ENCODE results near the gene CERS5.
"Not testable (repeated sequence)": the region's sequence is repeated elsewhere in the genome, so short reads cannot be mapped to it uniquely, and the experiment has no call there.

Gene CERS5

DNA sequence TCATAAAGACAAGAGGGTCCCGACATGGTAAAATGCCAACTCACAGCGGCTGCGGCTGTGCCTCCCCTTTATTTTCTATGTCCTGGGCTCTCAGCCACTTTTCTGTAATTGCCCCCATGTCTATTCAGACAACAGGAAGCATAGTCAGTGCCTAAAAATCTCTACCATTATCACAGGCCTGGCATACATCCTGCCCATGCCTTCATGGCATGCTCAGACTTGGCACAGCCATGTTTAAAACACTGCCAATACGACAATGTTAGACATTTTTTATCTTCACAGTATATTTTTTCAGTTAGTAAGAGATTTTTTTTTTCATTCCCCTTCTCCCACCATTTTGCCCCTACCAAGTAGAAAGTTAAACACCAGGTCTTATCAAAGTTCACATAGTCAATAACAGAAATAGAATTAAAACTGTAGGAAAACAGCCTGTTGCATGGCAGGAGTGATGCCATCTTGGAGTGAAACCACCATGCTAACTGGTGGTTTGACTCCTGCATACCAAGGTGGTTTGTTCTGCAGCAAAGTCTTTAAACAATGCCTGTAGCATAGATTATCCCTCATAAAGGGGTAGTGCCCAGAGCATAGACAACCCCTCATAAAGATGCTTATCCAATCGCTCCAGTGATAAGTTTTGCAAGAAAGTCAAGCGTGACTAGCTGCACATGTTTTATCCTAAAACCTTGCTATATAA lies 18.9 kb upstream of the CERS5 start:
- no peak for DNase-seq

DNA sequence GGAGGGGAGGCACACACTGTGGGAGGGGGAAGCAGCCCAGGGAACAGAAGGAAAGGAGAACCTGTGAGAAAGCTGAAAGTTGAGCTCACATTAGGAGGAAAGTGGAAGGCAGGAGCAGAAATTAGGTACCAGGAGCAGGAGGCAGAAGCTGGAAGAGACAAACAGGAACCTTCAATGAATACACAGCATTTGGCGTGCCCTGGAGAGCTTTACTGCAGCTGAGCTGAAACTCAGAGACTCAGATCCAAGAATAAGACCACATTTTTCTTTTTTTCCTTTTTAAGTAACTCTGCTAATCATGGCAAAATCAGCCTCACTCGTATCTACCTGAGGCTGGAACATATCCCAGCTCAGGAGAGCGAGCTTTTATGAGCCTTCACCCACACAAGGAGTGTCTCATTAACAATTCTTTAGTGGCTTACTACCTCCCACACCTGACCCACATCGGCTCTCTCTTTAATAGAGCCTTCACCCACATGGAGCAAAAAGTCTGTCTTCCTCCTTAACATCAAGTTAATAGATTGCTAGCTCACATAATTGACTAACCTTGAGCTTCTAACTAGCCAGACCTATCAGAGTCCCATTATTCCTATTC lies 18.2 kb upstream of the CERS5 start:
- DNase-seq, result no peak

DNA sequence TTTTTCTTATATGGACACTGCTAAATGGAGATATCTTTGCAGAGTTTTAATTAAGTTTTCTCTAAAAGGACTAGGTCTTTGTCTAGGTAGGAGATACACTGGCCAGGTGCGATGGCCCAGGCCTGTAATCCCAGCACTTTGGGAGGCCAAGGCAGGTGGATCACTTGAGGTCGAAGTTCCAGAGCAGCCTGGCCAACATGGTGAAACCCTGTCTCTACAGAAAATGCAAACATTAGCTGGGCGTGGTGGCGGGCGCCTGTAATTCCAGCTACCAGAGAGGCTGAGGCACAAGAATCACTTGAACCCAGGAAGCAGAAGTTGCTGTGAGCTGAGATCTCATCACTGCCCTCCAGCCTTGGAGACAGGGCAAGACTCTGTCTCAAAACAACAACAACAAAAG lies 17.1 kb upstream of the CERS5 start:
- DNase-seq, result no peak

DNA sequence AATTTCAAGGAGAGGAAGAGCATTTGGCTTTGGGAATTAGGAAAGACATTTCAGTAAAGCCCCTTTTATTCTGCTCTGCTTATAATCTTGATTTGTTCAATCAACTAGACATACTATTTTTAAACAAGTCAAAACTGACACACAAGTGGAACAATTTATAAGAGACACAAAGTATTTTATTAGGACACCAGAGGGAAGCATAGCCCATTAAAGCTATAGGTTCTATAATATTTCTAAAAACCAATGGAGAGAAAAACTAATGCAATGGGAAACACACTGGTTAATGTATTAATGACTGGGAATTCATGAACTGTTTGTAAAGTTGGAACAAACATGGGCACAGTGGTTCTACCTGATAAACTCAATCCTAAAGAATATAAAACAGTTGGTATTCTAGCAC lies 15.3 kb upstream of the CERS5 start:
- no peak for DNase-seq

DNA sequence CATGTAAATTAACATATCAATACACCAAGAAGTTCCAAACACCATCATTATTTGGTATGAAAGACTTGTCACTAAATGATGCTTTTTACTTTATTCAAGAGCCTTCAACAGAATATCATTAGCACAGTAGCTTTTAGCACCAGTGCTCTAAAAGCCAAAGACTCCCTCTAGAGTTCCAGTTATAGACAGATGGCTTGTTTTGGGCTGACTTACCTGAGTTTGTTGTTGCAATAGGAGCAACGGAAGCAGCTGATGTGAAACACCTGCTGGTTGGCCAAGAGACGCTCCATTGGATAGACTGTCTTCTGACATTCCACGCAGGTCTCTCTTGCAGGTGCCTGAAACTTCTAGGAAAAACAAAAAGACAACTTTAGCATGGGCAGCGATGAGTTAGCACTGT lies 14.5 kb upstream of the CERS5 start:
- no peak for DNase-seq

DNA sequence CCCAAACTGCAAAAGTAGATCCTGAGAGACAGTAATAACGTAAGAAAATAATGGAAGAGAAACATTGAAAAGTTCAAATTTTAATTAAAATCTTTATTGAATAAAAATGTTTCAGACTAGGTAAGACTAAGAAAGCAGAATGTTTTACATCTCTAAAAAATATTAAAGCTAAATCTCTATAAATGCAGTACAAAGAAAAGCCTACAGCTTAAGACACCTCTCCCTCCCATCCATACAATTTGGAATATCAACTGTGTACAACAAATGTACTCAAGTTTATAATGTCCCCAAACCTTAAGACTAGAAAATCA lies 8.5 kb upstream of the CERS5 start:
- DNase-seq, result no peak

DNA sequence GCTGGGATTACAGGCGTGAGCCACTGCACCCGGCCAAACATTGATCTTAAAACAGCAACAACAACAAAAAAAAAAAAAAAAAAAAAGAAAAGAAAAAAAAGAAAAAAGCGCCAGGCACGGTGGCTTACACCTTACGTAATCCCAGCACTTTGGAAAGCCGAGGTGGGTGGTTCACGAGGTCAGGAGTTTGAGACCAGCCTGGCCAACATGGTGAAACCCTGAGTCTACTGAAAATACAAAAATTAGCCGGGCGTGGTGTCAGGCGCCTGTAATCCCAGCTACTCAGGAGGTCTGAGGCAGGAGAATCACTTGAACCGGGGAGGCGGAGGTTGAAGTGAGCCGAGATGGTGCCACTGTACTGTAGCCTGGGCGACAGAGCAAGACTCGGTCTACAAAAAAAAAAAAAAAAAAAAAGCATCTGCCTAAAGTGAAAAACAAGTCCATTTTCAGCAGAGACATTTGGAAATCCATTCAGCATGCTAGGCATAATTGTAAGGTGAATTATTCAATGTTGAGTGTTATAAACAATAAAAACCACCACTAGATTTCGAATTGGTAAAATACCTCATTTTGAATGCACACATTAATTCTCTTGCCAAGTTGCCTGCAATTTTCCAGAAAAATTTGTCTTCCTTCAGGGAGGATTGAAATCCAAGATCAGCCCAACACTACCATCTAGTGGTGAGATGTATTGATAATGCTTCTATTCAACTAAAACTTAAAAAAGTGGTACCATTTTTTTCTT lies 8.0 kb upstream of the CERS5 start:
- peak in 1 of 2 donors; percentile 54 for DNase-seq

DNA sequence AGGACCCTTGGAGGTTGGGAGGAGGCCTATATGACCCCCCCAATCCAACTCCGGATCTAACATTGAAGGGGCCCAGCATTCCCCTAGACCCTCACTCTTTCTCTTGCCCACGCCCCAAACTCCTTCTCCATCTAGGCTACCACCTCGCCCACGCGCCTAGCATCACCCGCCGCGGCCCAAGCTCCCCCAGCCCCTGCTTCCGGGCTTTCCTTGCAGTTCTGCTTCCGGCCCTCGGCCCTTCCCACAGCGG lies 445 bp downstream of the CERS5 start:
- DNase-seq, result peak in 1 of 2 donors; percentile 23

DNA sequence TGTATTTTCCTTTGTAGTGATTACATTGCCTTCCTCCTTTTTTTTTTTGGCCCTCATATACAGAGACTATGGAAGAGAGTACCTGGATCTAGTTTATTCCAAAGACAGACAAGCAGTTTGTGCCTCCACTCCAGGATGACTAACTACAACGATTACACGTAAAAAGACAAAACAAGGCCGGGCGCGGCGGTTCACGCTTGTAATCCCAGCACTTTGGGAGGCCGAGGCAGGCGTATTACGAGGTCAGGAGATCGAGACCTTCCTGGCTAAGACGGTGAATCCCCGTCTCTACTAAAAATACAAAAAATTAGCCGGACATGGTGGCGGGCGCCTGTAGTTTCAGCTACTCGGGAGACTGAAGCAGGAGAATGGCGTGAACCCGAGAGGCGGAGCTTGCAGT lies 2.2 kb downstream of the CERS5 start:
- DNase-seq, result no peak

DNA sequence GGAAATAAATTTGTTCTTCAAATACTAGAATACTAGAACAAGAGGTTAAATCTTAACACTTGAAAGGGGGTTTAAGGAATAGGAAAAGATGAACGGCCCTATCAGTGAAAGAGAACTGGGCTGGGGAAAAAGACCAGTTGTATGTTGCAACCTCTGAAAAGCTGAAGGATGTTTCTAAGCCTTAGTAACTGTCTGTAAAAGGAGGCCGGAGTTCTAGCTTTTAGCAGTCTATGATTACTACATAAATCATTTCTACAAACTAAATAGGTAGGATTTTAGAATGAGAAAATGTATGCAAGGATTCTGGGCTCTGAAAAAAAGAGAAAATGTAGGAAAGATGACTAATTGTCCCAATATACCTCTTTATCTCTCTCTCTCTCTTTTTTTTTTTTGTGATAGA lies 4.9 kb downstream of the CERS5 start:
- DNase-seq, result no peak

DNA sequence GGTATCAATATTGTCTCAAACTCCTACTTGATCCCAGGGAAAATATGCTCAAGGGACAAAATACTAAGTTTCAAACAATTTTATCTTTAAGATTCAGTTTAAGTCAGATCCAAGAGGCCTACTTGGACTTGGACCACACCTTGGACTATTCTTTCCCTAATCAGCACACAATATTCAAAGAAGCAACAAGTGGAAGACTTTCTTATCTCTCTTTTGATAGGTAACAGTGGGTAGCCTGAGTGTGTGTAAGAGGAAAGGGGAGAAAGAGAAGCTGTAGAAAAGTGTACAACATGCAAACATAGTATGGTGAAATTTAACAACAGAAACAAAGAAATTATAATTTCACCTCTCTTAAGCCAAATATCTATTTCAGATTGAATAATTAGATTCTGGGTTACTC lies 6.5 kb downstream of the CERS5 start:
- DNase-seq, result no peak

DNA sequence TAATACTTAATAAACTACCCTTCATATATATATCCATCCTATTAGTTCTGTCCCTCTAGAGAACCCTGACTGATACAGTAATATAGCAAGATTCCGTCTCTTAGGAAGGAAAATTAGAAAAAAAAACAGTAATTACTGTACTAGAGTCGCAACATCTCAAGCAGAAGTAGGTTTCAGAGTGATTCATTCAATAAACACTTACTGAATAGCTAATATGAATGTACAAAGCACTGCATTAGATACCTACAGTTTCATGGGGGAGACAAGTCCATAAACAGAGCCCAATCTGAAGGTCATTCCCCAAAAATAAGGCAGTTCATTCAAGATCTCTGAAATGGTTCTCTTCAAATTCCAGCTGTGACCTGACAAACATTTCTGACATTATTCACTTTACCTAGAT lies 9.9 kb downstream of the CERS5 start:
- DNase-seq, result no peak

DNA sequence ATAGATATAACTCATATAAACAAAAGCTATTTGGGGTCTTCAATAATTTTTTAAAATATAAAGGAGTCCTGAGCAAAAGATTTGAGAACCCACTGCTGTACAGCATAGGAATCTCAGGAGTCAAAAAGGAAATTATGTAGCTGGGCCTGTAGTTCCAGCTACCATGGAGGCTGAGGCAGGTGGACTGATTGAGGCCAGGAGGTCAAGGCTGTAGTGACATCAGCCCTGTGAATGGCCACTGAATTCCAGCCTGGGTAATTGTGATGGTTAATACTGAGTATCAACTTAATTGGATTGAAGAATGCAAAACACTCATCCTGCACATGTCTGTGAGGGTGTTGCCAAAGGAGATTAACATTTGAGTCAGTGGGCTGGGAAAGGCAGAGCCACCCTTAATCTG lies 10.5 kb downstream of the CERS5 start:
- DNase-seq, result no peak

DNA sequence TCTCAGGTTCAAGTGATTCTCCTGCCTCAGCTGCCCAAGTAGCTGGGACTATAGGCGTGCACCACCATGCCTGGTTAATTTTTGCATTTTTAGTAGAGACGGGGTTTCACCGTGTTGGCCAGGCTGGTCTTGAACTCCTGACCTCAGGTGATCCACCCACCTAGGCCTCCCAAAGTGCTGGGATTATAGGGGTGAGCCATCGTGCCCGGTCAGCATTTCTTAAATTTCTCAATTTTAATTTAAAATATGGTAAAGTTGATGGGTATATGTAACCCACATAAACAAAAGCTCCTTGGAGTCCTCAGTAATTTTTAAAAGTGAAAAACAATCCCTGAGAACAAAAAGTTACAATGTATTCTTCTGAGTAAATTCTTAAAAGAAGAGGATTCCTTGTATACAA lies 12.2 kb downstream of the CERS5 start:
- not testable (repeated sequence) for DNase-seq

DNA sequence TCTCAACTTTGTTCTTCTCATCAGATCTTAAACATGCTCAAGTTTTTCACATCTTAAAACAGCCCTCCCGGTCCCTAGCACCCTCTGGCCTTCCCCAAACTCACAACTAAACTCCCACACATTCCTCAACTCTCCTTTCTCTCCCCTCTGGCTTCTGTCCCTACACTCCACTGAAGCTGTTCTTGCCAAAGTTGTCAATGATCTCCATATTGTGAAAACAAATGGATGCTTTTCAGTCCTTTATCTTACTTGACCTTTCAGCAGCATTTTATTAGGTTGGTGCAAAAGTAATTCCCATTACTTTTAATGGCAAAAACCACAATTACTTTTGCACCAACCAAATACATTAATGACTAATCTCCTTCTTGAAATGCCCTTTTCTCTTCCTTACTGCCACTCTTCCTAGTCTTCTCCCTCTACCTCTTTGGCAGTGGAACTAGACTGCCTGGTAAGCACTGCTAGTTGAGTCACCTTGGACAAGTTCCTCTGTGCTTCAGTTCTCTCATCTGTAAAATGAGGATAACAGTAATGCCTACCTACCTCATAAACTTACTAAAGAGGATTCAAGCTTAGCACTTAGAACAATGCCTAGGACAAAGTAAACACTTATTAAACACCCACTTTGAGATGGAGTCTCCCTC lies 16.0 kb downstream of the CERS5 start:
- DNase-seq, result no peak

DNA sequence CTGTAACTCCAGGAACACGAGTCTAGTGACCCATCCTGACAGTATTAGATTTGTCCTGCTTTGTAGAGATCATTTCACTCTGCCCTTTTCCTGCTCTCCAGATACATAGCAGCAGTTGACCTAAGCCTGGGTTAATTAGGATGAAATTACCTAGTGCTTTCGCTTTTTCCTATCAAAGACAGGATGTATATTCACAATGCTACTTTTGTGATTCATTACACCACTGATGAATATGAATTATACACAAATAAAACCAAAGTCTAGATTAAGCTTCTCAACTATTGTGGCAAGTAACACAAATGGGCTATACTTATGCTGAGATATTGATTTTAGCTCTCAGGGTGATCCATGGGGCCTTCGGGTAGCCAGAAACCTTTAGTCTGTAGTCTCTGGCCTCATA lies 17.9 kb downstream of the CERS5 start:
- DNase-seq, result no peak

DNA sequence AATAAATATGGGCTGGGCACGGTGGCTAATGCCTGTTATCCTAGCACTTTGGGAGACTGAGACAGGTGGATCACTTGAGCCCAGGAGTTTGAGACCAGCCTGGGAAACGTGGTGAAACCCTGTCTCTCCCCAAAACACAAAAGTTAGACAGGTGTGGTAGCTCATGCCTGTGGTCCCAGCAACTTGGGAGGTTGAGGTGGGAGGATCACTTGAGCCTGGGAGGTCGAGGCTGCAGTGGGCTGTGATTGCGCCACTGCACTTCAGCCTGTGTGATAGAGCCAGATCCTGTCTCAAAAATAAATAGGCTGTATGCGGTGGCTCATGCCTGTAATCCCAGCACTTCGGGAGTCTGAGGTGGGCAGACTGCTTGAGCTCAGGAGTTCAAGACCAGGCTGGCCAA lies 19.2 kb downstream of the CERS5 start:
- DNase-seq, result not testable (repeated sequence)

DNA sequence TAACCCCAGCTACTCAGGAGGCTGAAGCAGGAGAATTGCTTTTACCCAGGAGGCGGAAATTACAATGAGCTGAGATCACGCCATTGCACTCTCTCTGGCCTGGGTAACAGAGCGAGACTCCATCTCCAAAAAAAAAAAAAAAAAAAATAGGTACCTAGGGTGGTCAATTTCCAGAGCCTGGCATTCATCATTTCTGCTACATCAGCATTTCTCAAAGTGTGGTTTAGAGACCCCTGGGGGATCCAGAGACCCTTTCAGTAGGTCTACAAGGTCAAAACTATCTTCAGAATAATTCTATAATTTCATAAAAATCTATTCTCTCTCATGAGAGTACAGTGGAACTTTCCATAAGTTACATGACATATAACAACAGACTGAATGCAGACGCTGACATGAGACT lies 19.9 kb downstream of the CERS5 start:
- DNase-seq, result no peak

DNA sequence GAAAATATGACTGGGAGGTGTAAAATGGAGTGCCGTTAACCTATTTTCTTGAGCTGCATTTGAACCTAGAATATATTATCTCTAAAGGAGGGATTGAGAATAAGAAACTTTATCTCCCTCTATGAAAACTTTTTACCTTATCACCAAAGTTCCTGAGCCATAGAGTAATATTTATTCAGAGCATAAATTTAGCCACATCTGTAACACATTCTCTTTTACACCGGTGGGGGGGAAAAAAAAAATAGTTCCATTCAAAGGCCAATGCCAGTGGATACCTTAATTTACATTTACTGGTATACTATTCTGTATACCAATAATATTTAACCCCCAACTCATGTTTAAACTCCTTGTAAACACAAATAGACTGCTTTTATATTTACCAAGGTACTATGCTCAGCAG lies 21.7 kb downstream of the CERS5 start:
- DNase-seq, result no peak

DNA sequence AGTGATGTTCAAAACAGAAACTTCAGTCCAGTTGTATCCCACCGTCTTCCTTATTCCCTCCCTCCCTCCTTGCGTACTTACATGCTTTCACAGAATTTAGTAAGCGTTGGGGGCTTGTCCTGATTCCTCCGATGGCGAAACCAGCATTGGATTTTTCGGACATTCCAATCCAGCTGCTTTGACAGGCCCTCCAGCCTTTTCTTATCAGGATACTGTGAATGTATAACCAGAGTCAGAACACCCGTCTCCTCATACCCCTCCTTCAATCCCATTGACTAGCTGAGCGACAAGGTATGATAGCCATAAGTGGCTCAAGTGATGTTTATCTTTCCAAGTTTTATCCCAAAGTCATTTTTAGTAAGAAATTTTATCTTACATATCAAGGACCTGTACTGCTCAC lies 24.2 kb downstream of the CERS5 start:
- no peak for DNase-seq

DNA sequence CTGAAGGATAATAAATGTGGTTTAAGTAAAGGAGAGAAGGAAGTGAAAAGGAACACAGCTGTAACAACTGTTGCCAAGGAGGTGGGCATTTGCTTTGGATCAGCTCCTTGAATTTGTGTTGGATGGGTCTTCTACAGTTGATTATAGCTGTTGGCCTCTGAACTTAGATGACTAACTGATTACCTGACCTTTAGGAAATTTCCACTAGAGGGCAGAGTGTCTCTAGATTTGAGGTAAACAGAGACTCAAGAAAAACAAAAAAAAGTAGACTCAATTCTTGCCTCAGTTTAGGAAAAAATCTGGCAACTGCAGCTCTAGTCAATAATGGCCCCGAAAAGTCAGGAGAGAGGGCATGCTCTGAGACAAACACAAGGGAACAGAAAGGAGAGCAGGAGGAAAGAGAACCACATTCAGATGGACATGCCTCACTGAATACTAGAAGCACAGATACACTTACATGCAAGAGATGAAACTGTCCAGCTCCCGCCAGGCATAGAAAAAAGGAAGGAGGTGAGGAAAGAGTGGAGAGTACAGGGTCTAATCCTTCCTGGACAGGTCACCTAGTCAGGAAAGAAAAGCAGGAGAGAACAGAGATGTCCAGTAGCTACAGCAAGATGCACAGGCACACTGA lies 34.5 kb downstream of the CERS5 start:
- peak in 1 of 2 donors; percentile 43 for DNase-seq

DNA sequence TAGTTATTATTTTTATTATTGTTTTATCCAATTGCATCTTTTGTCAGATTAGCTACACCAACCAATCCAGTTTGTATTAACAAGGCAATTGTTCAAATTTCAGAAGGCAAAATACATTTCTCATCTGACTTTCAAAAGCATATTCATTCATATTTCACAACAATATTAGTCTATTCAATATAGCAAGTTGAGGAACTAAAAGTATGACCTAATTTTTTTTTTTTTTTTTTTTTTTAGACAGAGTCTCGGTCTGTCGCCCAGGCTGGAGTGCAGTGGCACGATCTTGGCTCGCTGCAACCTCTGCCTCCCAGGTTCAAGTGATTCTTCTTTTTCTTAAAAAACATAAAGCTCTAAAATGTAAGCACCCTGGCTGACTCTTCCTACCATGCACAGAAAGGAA lies 37.9 kb downstream of the CERS5 start:
- DNase-seq, result no peak

DNA sequence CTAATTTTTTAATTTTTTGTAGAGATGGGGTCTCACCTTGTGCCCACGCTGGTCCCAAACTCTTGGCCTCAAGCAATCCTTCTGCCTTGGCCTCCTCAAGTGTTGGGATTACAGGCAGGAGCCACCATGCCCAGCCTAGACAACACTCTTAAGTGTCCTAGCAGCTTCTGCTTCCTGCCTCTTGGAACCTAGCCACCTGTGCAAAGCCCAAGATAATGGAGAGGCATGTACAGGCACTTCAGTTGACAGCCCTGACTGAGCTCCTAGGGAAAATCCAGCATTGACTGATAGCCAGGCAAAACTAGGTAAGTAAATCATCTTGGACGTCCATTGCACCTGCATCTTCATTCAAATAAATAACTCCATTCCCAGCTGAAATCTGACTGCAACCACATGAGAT lies 39.6 kb downstream of the CERS5 start:
- no peak for DNase-seq

DNA sequence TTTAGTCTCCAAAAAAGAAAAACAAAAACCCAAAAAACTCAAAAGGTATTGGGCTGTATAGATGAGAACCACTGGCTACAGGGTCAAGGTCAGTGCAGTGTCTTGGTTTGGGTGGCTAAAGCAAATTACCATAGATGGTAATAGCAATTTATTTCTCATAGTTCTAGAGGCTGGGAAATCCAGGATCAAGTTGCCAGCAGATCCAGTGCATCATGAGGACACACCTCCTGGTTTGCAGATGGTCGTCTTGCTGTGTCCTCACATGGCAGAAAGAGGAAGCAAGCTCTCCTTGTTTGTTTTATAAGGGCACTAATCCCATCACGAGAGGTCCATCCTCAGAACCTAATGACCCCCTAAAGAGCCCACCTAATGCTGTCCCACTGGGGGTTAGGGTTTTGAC lies 44.0 kb downstream of the CERS5 start:
- no peak for DNase-seq

Measured in bone marrow (tissue), 2 donors.